WERI-Rb-1 (cell line): ENCODE data around the gene COL23A1.

ENCODE experiments used
- DNase-seq: peaks from one replicate; pipeline ENCODE4 v3.0.0-alpha.2; 2020
- H3K27ac ChIP-seq: fragments of 250-450 bp; sonication (Bioruptor Pico); 2 replicates; pipeline ENCODE4 v1.5.1; 2020; ENCODE audit warnings: mild to moderate bottlenecking, moderate library complexity
- H3K27me3 ChIP-seq: fragments of 250-450 bp; sonication (Bioruptor Pico); 2 replicates; pipeline ENCODE4 v1.5.1; 2021; ENCODE audit warnings: mild to moderate bottlenecking, low read depth, moderate library complexity; ENCODE audit not compliant: insufficient read depth, severe bottlenecking
- H3K36me3 ChIP-seq: fragments of 250-450 bp; sonication (Bioruptor Pico); 2 replicates; pipeline ENCODE4 v1.5.1; 2020; ENCODE audit warnings: mild to moderate bottlenecking, moderate library complexity
- H3K4me3 ChIP-seq: 2 replicates; pipeline ENCODE4 v1.5.1; 2011; ENCODE audit warnings: low read depth, mild to moderate bottlenecking, control low read depth, low read length
- H3K9me3 ChIP-seq: fragments of 250-450 bp; sonication (Bioruptor Pico); 2 replicates; pipeline ENCODE4 v1.5.1; 2021; ENCODE audit warnings: mild to moderate bottlenecking, moderate library complexity; ENCODE audit not compliant: severe bottlenecking
- TF ChIP-seq, protein P1 (sequence below): IDR thresholded peaks from 2 replicates; pipeline ENCODE4 v1.5.1; 2011; ENCODE audit warnings: low read depth, mild to moderate bottlenecking, control low read depth, inconsistent platforms, low read length

Gene COL23A1

DNA sequence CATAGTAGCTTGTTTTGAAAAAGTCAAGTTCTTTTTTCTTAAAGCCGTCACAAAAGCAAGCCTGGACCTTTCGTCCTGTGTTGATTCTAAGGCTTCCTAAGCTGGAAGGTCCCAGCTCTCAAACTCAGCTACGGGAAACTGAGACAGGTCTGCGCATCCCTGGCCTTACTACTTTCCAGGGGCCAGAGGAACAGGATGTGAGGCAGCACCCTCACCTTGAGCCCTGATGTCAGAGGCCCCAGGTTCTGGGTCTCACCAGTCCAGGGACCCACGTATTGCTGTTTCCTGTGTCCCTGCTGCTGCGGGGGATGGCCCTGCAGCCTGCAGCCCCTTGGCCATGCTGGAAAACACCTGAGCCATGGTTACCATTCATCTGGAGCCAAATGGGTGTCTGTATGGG lies 123.9 kb downstream of the COL23A1 start:
- no peaks in the 10 kb centered on the region for H3K27me3 ChIP-seq
- no peaks in the 10 kb centered on the region for H3K9me3 ChIP-seq
- H3K4me3 ChIP-seq = no peak overlapping the region
- no peak overlapping the region for H3K27ac ChIP-seq
- no peaks in the 10 kb centered on the region for H3K36me3 ChIP-seq
- TF ChIP-seq, protein P1, sequence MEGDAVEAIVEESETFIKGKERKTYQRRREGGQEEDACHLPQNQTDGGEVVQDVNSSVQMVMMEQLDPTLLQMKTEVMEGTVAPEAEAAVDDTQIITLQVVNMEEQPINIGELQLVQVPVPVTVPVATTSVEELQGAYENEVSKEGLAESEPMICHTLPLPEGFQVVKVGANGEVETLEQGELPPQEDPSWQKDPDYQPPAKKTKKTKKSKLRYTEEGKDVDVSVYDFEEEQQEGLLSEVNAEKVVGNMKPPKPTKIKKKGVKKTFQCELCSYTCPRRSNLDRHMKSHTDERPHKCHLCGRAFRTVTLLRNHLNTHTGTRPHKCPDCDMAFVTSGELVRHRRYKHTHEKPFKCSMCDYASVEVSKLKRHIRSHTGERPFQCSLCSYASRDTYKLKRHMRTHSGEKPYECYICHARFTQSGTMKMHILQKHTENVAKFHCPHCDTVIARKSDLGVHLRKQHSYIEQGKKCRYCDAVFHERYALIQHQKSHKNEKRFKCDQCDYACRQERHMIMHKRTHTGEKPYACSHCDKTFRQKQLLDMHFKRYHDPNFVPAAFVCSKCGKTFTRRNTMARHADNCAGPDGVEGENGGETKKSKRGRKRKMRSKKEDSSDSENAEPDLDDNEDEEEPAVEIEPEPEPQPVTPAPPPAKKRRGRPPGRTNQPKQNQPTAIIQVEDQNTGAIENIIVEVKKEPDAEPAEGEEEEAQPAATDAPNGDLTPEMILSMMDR = no peak
- no peak for DNase-seq

DNA sequence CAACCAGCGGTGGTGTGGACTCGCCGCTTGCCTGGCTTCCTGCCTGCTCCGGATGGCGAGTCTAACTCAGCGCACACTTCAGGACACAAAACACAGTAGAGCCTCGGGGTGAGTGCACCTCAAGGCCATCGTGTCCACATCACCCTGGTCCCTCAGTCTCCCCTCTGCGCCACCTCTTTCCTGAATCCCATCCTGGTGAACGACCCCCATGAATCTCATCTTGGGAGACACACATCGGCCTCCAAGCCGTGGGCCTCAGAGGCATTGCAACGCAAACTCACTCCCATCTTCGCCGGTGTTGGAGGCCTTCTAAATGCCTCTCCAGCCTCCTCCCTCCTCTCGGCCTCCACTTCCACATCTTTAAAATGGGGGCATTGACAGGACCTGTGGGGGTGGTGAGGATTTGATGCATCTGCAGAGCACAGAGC lies 124.3 kb downstream of the COL23A1 start:
- no peaks in the 10 kb centered on the region for H3K9me3 ChIP-seq
- H3K4me3 ChIP-seq = no peak overlapping the region
- H3K36me3 ChIP-seq = no peaks in the 10 kb centered on the region
- no peak for DNase-seq
- no peak overlapping the region for H3K27ac ChIP-seq
- no peaks in the 10 kb centered on the region for H3K27me3 ChIP-seq
- TF ChIP-seq, protein P1 = no peak

DNA sequence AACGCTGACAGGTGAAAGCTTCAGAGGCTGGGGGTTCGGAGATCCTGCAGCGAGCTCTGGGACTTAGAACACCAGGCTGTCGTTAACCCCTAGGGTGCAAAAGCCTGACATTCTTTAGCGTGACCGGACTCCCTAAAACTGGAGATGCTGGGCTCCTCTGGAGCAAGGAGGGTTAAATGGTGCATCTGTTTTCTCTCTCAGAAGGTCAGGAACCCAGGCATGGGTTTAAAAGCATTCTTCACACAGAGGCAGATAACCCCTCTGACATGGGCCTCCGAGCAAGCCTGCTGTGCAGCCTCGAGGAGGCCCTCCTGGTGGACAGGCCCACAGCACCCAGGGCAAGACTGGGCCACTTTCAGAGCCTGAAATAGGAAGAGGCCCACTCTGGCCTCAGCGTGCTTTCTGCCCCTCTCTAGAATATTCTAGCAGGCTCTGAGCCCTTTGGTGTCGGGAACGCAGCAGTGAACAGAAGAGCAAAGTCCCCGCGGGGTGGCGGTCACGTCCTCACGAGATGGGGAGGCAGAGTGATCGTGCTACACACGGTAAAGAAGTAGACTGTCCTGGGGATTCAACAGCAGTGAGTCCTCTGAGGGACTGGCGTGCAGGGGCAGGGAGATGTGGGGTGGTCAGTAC lies 124.8 kb downstream of the COL23A1 start:
- DNase-seq = no peak
- H3K9me3 ChIP-seq = no peaks in the 10 kb centered on the region
- no peak overlapping the region for H3K4me3 ChIP-seq
- TF ChIP-seq, protein P1 = no peak
- no peaks in the 10 kb centered on the region for H3K27me3 ChIP-seq
- H3K36me3 ChIP-seq = no peaks in the 10 kb centered on the region
- no peak overlapping the region for H3K27ac ChIP-seq

DNA sequence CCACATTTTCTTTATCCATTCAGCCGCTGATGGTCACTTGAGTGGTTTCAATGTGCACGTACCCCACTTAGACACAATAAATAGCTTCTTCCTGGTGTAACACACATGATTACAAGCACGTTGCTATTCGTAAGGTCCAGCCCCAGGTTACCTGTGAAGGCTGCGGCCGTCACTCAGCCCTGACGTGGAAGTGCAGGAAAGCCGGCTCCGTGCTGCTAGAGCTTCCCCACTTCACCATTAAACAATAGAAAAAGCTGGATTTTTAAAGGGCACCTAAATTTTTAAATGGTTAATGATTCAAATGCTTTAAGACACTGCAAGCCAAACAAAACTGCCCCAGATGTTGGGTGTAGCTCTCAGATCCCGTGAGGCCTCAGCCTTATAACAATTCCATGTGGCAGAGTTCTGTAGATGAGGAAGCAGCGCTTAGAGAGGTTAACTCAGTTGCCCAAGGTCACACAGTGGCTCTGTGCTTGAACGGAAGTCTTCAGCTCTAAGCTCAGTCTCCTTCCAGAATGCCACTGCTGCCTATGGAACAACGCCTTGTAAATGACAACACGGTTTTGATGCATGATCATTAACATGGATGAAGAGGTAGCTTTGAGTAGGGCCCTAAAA lies 125.7 kb downstream of the COL23A1 start:
- TF ChIP-seq, protein P1 = no peak
- H3K4me3 ChIP-seq = no peak overlapping the region

DNA sequence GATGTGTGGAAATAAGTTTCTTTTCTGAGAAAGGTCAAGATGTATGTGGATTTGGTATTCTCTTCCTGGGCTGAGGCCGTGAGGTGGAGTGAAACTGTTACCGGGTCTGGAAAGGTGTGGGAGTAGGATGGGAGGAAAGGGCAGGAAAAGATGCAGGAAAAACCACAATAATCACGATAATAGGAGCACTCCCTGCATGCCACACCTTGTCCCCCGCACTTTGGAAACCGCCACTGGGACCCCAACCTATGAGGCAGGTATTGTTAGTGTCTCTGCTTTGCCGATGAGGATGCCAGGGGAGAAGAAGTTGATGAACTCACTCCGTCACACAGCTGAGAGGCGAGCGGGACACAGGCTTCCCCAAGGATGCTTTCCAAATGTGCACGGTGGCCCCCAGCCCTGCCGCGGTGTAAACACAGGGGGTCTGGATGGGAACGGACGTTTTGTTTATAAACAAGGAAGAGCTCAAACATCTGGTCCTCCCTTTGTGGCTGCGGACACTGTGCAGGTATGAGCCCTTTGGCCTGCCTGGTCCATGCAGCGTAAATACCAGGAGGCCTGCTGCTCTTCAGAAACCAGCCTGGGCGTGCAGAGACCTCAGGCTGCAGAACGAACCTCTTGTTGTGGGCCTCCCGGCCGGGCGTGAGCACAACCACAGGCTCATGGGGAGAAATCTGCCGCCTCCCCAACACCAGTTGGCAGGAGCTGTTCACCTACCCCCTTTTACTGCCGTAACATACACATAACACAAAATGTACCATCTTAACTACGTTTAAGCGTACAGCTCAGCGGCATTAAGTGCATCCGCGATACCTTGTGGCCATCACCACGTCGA lies 126.7 kb downstream of the COL23A1 start:
- no peaks in the 10 kb centered on the region for H3K27me3 ChIP-seq
- no peak overlapping the region for H3K4me3 ChIP-seq
- no peaks in the 10 kb centered on the region for H3K9me3 ChIP-seq
- H3K27ac ChIP-seq = no peak overlapping the region
- H3K36me3 ChIP-seq = no peaks in the 10 kb centered on the region
- DNase-seq = no peak
- TF ChIP-seq, protein P1 = no peak

More for the DNA sequence above, 125.7 kb downstream of the COL23A1 start:
- H3K36me3 ChIP-seq = no peaks in the 10 kb centered on the region
- H3K27ac ChIP-seq = no peak overlapping the region
- no peaks in the 10 kb centered on the region for H3K27me3 ChIP-seq
- no peak for DNase-seq
- H3K9me3 ChIP-seq = no peaks in the 10 kb centered on the region
